GM21515 (cell line): ENCODE results near the gene BBX.

ENCODE experiments used
- ATAC-seq: cut with Tn5 transposase; IDR thresholded peaks from one replicate; pipeline ENCODE4 v1.9.1; 2021; ENCODE audit not compliant: unreplicated experiment

BBX gene

GRCh38 chr3:107737914-107738313 is 215.2 kb downstream of the BBX start:
- ATAC-seq, result no peak

DNA sequence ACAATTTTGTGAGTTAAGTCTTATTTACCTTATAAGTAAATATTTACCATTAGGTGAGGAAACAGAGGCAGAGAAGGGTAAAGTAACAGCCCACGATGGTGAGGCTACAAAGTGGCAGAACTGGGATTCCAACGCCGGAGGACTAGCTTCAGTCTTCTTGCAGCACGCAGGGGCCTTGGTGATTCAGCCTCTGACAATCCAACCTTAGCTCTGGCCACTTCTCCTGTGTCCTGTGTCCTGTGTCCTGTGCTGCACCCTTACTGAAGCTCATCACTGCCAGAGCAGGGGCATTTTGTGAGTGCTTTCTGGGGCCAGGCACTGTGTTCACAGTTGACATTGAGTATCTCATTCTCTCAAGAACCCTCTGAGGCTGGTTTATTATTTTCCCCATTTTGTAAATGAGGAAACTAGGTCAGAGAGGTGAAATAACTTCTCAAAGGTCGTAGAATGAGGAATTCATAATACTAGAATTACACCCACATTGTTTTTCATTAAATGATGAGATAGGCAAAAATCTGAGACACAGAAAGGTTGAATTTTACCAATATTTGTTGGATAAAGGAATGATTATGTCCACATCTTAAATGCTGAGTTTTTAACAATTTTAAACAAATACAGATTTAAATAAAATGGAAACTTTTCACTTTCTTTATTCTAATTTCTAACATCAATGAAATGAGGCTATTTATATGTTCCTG is 215.9 kb downstream of the BBX start:
- ATAC-seq, result no peak

DNA sequence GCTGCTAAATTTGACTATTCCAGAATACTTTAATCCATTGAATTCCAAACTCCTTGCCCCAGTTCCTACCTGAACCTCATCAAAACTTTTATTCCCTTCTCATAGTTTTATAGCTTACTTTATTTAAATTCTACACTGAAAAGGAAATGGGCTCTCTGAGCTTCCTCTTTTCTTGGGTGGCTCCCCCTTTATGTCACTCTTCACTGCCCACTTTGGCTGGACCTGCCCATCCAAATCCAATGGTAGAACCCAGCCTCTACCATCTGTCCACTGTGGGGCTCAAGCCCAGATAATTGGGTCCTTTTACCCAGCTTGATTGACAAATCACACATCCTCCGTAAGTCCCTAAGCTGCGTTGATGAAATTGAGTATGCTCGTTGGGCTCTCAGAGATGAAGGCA is 216.5 kb downstream of the BBX start:
- no peak for ATAC-seq

DNA sequence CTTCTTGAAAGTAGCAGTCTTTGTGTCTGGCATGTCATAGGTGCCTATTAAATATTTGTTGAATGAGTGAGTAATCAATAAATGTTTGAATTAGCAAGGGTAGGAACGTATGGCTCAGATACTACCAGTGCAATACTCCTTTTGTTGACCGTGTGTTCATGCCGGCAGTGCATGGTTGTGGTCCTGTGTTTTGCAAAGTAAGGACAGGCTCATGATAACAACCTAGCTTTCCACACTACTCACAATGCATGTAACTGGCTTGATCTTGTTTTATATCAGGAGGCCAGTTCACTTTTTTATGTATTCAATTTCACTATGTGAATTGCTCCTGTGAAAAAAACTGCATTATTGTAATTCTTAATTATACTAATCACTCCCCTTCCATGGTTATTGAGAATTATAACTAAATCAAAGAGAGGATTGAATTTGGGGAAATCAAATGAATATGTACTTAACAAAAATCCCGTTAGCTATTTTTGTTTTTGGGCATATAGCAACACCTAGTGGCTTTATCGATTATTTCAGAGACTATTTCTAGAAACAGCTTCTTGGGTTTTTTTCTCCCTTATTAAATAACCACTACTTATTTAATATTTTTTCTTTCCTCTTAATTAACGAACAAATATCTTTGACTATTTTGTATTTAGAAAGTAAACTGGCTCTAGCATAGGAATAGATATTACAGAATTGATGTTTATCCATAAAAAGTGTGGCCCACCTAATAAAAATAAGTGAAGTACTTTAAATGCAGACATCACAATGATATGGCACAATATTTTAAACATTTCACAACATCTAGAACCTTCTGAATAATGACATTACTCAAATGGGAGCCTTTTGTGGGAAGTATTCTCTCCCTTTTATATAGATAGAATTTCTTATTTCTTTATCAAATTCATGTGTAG is 218.5 kb downstream of the BBX start:
- ATAC-seq, result no peak

GRCh38 chr3:107745354-107745753 is 222.6 kb downstream of the BBX start:
- no peak for ATAC-seq

DNA sequence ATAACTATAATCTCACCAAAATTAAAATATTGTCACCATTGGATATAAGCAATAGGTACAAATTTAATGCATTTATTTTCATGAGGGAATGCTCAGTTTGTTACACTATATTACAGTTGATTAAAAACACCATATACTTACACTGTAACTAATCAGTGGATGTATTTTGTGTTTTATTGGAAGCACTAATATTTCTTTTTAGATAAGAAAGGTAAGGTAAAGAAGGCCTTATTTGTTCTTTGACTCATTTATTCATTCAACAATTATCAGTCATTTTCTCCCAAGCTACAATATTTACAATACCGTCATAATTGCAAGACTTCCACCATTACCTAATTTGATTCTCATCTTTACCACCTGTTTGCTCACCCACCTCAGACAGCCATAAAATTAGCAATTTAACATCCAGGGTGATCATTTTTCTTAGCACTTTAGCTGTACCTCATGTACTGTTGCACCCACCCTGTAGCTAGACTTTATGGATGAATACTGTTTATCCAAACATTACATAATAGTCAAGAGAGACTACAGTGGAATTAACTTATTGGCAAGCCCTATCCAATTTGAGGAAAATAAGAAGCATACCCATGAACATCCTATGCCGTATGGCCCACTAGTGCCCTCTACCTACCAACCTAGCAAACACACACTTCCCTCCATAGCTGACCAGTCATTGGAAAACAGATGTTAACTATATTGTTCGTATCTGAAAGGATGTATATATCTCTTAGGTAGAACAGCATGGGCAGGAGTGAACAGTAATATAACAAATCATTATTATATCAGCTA is 229.6 kb downstream of the BBX start:
- no peak for ATAC-seq

DNA sequence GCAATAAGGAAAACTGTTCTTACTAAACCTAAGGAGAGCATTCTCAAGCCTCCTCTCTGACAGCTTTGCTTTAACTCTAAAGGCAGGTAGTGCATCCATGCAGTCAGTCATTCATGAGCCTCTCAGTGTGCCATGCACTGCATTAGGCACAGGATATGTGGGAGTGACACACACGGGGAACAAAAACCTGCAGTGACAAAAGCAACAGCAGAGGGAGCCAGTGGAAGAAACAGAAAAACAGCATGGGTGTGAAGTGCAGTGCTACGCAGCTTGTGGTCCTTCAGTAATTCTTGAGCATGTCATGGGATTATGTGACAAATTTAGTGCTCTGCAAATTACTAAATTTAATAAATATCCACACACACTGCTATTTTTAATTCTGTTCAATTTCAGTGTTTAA is 230.7 kb downstream of the BBX start:
- no peak for ATAC-seq

DNA sequence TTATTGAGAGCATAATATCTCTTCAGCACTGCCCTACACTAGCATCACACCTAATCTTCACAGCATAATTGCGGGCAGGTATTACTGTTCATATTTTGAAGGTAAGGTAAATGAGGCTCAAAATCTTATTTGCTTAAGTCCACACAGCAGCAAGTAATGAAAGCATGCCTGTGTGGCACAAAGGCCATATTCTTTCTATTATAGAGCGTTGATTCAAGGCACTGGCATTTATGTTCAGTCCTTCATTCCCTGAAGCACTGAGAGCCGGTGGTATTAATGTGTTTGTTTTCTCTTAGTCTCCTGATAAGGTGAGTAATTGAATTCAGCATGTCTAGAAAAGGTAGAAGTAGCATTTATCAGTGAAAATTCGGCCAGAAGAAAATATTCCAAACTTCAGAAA is 231.2 kb downstream of the BBX start:
- ATAC-seq, result no peak

- no peak for ATAC-seq
Measured at GRCh38 chr3:107756649-107757048, 233.9 kb downstream of the BBX start.

DNA sequence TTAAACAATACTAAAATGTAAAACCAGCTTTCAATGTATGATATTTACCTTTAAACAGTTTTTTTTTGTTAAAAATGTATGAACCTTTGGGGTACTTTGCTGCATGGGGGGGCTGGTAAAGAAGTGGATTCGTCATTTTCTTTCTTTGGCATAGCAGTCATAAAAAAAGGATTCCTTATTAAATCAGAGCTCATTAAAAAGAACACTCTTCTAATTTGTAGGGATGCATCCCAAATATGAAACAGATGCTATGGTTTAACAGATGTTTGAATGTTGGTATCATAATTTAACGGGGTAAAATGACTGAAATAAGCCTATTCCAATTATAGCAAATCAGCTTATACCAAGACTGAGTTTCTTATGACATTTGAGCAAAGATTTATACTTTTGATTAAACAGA is 234.4 kb downstream of the BBX start:
- no peak for ATAC-seq

GRCh38 chr3:107760144-107760543 is 237.4 kb downstream of the BBX start:
- no peak for ATAC-seq

DNA sequence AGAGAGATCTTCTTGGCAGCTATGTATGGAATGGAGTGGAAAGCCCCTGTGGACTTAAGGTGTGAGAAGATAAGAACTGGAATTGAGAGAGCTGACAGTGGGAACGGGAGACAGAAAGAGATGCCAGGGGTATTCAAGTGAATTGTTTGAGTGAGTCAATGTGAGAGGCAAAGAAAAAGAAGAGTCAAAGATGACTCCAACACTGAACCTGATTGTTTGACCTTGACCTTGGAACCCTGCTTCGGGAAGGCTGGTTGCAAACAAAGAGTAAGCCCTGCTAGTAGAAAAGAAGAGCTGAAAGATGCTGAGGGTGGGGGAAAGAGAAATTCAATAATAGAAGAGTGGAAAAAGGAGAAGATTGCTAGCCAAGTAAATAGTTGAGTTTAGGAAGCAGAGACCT is 238.6 kb downstream of the BBX start:
- ATAC-seq, result no peak

DNA sequence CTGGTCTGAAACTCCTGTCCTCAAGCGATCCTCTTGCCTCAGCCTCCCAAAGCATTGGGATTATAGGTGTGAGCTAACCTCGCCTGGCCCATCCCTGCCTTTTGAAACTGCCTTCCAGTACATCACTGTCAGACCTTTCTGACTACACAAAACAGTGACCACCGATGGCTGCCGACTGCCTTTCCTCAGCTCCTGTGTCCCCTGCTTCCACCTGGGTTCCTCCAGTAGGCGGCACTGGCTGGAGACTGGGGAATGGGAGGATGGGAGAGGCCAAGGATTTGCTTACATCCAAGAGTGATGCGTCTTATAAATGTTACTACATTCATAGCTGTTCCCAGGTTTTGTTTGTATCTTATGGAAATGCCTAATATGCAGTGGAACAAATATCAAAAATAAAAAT is 242.8 kb downstream of the BBX start:
- ATAC-seq, result no peak

- no peak for ATAC-seq
Measured at GRCh38 chr3:107767897-107768605, 245.3 kb downstream of the BBX start.

DNA sequence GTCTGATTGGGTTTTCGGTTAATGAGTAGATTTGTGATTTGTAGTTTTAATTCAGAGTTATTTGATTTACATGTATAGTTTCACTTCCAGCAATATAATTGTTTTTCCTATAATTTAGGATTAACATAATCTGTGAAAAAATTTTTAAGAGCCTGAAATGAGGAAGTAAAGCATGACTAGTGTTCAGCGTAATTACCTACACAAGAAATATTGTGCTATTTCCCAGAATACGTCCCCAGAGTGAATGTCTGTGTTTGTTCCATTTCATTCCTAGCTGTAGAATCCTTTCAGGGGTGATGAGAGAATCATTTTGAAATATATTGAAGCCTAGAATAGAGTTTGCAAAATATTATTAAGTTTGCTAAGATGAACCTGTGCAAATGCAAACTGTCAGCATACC is 247.1 kb downstream of the BBX start:
- ATAC-seq, result no peak

DNA sequence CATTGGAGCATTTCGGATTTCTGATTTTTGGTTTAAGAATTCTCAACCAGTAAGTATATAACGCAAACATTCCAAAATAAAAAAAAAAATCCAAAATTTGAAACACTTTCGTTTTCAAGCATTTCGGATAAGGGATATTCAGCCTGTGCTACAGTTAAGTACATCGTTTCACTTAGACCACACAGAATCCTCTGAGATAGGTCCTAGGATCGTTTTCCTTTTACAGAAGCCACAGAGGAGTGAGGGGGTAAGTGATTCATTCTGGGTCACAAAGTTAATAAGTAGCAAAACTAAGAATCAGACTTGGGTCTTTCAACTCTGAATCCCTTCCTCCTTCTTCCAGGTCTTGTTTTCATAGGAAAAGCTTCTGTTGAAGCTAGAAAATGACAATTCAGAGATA is 249.3 kb downstream of the BBX start:
- no peak for ATAC-seq

DNA sequence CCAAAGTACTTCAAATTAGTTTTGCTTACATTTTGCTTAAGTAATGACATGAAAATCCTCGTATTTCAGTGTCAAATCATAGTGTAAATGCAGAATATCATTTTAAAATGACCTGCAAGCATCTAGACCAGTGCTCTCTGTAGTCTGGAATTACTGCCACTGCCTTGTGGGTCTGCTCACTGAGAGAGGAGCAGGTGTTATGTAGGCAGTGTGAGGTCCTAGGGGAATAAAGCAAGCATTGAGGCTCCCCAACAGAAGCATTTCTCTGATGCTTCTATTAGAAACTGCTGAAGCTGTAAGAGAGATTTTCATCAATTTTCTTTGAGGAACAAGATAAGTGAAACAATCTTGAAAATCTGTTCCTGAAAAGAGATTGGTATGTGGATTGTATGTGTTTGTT is 253.2 kb downstream of the BBX start:
- no peak for ATAC-seq

- no peak for ATAC-seq
Measured at GRCh38 chr3:107781253-107781652, 258.5 kb downstream of the BBX start.

DNA sequence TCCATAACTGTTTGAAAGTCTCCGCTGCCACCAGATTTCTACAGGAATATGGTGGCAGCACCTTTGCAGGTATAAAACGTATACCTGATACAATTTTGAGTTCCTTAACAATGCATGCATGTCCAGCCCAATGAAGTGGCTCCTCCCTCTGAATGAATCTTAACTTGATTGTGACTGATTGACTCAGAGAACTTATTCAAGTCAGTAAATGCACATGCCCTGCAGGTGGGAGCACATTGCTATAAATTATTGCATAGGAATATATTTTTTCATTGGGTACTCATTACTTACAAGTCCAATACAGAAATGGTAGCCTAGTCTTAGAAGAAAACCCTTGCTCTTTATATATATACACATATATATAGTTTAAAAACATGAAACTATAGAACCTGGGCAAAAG is 259.3 kb downstream of the BBX start:
- no peak for ATAC-seq

DNA sequence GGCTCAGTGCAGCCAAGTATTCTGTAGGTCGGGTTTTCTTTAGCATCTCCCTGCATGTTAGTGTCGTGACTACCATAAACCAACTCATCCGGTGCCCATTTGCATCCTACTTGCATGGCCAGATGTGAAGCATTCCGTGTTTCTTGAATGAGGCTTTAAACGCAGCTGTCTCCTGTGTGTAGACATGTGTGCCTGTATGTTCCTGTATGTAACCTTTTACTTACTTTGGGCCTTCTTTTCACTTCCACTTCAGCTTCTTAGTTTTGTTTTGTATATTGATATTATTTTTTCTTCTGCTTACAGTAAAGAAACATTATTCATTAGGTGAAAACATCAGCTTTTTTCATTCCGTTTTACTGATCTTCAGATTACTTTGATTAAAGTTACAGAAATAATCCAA is 267.9 kb downstream of the BBX start:
- no peak for ATAC-seq

GRCh38 chr3:107791027-107791426 is 268.3 kb downstream of the BBX start:
- ATAC-seq, result no peak
